Fibroblast of pulmonary artery (primary cell): Measurements from ENCODE around the gene UGT1A7.
"Not testable (repeated sequence)": the region's sequence is repeated elsewhere in the genome, so short reads cannot be mapped to it uniquely, and the experiment has no call there.

Experiments
- DNase-seq: peaks from one replicate; pipeline ENCODE4 v3.0.0-alpha.2; 2010; ENCODE audit warnings: low read depth
- H3K4me3 ChIP-seq: replicated peaks from 2 replicates; pipeline ENCODE4 v1.5.1; 2011; ENCODE audit warnings: low read depth, mild to moderate bottlenecking, control low read depth, low read length, moderate library complexity
- TF ChIP-seq, protein P1 (sequence below): IDR thresholded peaks from 2 replicates; pipeline ENCODE4 v1.5.1; 2011; ENCODE audit warnings: mild to moderate bottlenecking, control low read depth, low read length, inconsistent platforms; ENCODE audit errors: missing control alignments

The UGT1A7 gene

DNA sequence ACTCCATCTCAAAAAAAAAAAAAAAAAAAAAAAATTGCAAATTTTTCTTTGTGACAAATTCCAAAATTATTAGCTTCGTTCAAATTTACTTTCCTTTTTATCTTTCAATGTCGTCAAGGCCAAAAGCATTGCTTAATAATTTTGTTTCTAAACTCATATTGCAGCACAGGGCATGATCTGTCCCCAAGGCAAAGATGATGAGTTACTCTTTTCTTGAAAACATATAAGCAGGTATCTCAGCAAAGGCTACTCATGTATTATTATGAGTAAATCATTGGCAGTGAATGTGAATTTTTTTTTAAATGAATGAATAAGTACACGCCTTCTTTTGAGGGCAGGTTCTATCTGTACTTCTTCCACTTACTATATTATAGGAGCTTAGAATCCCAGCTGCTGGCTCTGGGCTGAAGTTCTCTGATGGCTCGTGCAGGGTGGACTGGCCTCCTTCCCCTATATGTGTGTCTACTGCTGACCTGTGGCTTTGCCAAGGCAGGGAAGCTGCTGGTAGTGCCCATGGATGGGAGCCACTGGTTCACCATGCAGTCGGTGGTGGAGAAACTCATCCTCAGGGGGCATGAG, at the start of gene UGT1A7:
TSS of gene UGT1A7 (plus strand) at position 381 of the 579 bp plus-strand sequence. CDS start at position 418, 37 bp downstream.
- TF ChIP-seq, protein P1, sequence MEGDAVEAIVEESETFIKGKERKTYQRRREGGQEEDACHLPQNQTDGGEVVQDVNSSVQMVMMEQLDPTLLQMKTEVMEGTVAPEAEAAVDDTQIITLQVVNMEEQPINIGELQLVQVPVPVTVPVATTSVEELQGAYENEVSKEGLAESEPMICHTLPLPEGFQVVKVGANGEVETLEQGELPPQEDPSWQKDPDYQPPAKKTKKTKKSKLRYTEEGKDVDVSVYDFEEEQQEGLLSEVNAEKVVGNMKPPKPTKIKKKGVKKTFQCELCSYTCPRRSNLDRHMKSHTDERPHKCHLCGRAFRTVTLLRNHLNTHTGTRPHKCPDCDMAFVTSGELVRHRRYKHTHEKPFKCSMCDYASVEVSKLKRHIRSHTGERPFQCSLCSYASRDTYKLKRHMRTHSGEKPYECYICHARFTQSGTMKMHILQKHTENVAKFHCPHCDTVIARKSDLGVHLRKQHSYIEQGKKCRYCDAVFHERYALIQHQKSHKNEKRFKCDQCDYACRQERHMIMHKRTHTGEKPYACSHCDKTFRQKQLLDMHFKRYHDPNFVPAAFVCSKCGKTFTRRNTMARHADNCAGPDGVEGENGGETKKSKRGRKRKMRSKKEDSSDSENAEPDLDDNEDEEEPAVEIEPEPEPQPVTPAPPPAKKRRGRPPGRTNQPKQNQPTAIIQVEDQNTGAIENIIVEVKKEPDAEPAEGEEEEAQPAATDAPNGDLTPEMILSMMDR: no peak
- no peak within 1 kb of the TSS for H3K4me3 ChIP-seq

DNA sequence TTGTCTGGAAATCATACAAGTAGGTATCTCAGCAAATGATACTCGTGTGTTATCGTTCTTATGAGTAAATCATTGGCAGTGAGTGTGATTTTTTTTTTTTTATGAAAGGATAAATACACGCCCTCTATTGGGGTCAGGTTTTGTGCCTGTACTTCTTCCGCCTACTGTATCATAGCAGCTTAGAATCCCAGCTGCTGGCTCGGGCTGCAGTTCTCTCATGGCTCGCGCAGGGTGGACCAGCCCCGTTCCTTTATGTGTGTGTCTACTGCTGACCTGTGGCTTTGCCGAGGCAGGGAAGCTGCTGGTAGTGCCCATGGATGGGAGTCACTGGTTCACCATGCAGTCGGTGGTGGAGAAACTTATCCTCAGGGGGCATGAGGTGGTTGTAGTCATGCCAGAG, 45.4 kb upstream of the UGT1A7 start, which contains the start of gene UGT1A10:
TSS of gene UGT1A10 (plus strand) at position 143 of the 400 bp plus-strand sequence. CDS start at position 218, 75 bp downstream.
- not testable (repeated sequence) for H3K4me3 ChIP-seq, DNase-seq

More for the DNA sequence above, at the start of gene UGT1A7:
- no peak for DNase-seq

DNA sequence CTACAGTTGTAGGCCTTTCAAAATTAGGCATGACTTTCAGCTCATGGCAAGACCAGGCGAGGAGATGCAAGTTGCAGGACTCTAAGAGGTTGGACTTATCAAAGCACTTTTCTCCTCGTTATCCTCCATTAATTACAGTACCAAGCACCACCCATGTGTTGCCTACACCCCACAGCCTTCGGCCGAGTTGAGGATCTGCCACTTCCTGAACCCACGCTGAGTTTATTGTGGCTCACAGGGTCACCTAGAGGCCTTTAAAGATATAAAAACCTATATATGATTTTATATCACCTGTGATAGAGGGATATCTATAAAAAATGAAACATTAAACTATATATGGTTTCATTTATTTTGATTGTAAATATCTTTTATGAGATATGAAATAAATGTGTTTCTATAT, 42.9 kb upstream of the UGT1A7 start:
- DNase-seq: no peak
- no peak overlapping the region for H3K4me3 ChIP-seq
- TF ChIP-seq, protein P1: no peak

DNA sequence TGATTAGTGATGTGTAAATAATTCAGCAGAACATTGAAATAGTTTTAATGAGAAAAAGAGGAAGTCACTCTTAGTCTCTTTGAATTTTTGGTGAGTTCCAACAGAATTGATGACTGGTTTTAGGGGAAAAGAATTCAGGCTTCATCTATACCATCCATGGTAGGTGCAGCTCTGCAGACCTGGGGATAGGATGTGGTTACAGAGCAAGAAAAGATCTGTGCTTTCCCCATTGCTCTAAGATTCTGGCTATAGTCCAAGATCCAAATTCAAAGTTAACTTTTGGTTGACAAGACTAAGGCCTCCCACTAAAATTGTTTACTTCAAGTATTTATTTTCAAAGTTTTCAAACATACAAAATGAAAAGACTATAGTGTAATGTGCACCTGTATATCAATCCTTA, 41.8 kb upstream of the UGT1A7 start:
- DNase-seq: no peak
- TF ChIP-seq, protein P1: no peak
- no peak overlapping the region for H3K4me3 ChIP-seq

DNA sequence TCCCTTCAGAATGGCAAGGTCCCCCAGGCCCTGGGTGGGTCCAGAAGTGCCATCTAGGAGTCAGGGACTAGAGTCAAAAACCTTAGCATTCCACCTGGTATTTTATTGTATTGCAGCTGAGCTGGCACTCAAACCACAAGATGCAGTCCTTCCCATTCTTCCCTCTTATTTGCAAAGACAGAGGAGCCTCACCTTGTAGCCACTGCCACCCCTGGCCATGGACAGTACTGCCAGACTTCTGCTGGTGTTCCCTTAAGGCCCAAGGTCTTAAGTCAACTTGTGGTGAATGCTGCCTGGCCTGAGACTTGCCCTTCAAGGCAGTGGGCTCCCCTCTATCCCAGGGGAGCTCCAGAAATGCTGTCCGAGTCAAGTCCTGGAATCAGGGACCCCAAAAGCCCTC, 38.6 kb upstream of the UGT1A7 start:
- TF ChIP-seq, protein P1: peak; percentile 33
- peak; percentile 17 for DNase-seq
- H3K4me3 ChIP-seq: no peak overlapping the region

DNA sequence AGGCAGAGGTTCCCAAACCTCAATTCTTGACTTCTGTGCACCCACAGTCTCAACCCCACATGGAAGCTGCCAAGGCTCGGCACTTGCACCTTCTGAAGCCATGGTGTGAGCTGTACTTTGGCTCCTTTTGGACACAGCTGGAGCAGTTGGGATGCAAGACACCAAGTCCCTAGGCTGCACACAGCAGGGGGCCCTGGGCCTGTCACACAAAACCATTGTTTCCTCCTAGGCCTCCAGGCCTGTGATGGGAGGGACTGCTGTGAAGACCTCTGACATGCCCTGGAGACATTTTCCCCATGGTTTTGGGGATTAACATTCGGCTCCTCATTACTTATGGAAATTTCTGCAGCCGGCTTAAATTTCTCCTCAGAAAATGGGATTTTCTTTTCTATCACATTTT, 35.7 kb upstream of the UGT1A7 start:
- DNase-seq, H3K4me3 ChIP-seq: not testable (repeated sequence)

DNA sequence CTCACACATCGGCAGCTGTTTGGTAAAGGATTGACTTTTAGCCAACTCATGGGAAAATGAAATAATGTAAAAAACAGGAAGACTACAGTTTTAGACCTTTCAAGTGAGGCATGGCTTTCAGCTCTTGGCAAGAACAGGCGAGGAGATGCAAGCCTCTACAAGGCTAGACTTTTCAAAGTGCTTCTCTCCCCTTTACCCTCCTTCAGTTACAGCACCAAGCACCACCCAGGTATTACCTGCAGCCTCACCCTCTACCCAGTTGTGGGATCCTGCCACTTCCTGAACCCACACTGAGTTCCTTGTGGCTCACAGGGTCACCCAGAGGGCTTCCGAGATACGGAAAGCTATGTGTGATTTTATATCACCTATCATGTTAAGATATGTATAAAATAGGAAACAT, 30.7 kb upstream of the UGT1A7 start:
- no peak for DNase-seq
- H3K4me3 ChIP-seq: no peak overlapping the region
- TF ChIP-seq, protein P1: no peak

DNA sequence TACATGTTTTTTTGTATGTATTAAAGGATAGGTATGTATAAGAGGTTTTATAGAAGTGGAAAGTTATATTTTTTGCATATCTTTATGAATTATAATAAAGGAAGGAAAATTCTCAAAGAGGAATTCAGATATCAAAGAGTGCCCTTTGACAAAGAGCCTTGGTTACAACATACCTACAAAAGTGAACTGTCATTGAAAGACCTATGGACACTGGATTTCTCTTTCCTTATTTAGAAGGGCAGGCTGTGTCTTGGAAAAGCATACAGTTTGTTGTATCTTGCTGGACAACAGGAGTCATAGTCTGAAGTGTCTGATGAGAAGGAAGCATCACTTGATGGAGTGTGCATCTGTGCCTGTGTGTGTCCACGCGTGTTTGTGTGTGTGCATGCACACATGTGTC, 30.3 kb upstream of the UGT1A7 start:
- no peak for DNase-seq
- TF ChIP-seq, protein P1: no peak

More for the DNA sequence above, 30.3 kb upstream of the UGT1A7 start:
- no peak overlapping the region for H3K4me3 ChIP-seq
